IMR-90 (cell line): ENCODE results near the gene SLC24A3. TPM values are rescaled to one million over a fixed set of nuclear protein-coding genes. Genes with fewer than 3 reads are reported as not detected.
A peak's percentile ranks its signal among the peaks of the same experiment; 100 is the strongest.

Experiments used
- ATAC-seq: fragments of 200-7000 bp; cut with Tn5 transposase; 2 replicates; pipeline ENCODE4 v1.9.1; 2020; ENCODE audit warnings: low read depth, mild to moderate bottlenecking, moderate library complexity
- BruUV-seq: library from RNA; stranded (reverse); fragments of 400-500 nt; replicated peaks from 2 replicates; lab custom pipeline; 2021; lab: Mats Ljungman, UMichigan
- CTCF ChIA-PET: fragments of 300-600 bp; formaldehyde crosslinking; extraction: SDS; loops from one replicate; lab custom pipeline; 2021; ENCODE audit warnings: antibody characterized with exemption; lab: Yijun Ruan, JAX
- POLR2A ChIA-PET: fragments of 300-600 bp; sonication (Branson Sonifier 250); formaldehyde crosslinking; loops from one replicate; lab custom pipeline; 2022; ENCODE audit warnings: antibody characterized with exemption; ENCODE audit not compliant: unreplicated experiment; lab: Charles Lee
- DNase-seq: peaks from one replicate; pipeline ENCODE4 v3.0.0; 2013
- H2AFZ ChIP-seq: replicated peaks from 2 replicates; pipeline ENCODE3; 2013; ENCODE audit warnings: low read length, mild to moderate bottlenecking; ENCODE audit not compliant: poor library complexity
- H2AK5ac ChIP-seq: 2 replicates; pipeline ENCODE4 v1.6.1; 2013; ENCODE audit warnings: low read depth, low read length, inconsistent platforms
- H2AK9ac ChIP-seq: replicated peaks from 2 replicates; pipeline ENCODE3; 2013; ENCODE audit warnings: mild to moderate bottlenecking, low read depth, low read length, moderate library complexity; ENCODE audit not compliant: poor library complexity
- H2BK120ac ChIP-seq: 2 replicates; pipeline ENCODE4 v1.6.1; 2013; ENCODE audit warnings: low read depth, low read length, inconsistent platforms
- H2BK15ac ChIP-seq: 3 replicates; pipeline ENCODE4 v1.6.1; 2013; ENCODE audit warnings: low read depth, low read length, inconsistent platforms
- H2BK20ac ChIP-seq: 2 replicates; pipeline ENCODE4 v1.6.1; 2013; ENCODE audit warnings: low read depth, mild to moderate bottlenecking, inconsistent platforms, low read length, moderate library complexity
- H2BK5ac ChIP-seq: 2 replicates; pipeline ENCODE4 v1.6.1; 2013; ENCODE audit warnings: mild to moderate bottlenecking, low read depth, low read length, inconsistent platforms; ENCODE audit not compliant: poor library complexity, severe bottlenecking
- H3K14ac ChIP-seq: replicated peaks from 2 replicates; pipeline ENCODE4 v1.6.1; 2013; ENCODE audit warnings: low read depth, low read length, inconsistent platforms
- H3K18ac ChIP-seq: 2 replicates; pipeline ENCODE4 v1.6.1; 2013; ENCODE audit warnings: low read depth, low read length, control low read depth
- H3K23ac ChIP-seq: 2 replicates; pipeline ENCODE4 v1.6.1; 2013; ENCODE audit warnings: low read depth, low read length, inconsistent platforms
- H3K27ac ChIP-seq: 2 replicates; pipeline ENCODE4 v1.5.1; 2013; ENCODE audit warnings: mild to moderate bottlenecking, control low read depth, low read length; ENCODE audit not compliant: insufficient read depth
- H3K27me3 ChIP-seq: 2 replicates; pipeline ENCODE4 v1.6.1; 2013; ENCODE audit warnings: low read length; ENCODE audit not compliant: control insufficient read depth, insufficient read depth
- H3K36me3 ChIP-seq: 2 replicates; pipeline ENCODE4 v1.6.1; 2013; ENCODE audit warnings: low read length, mixed read lengths; ENCODE audit not compliant: control insufficient read depth, insufficient read depth
- H3K4ac ChIP-seq: 2 replicates; pipeline ENCODE4 v1.6.1; 2013; ENCODE audit warnings: low read depth, low read length, inconsistent platforms
- H3K4me1 ChIP-seq: 2 replicates; pipeline ENCODE4 v1.6.1; 2013; ENCODE audit warnings: low read length, mixed read lengths; ENCODE audit not compliant: control insufficient read depth, insufficient read depth
- H3K4me2 ChIP-seq: 2 replicates; pipeline ENCODE4 v1.6.1; 2013; ENCODE audit warnings: low read depth, mild to moderate bottlenecking, control low read depth, low read length, moderate library complexity
- H3K4me3 ChIP-seq: 2 replicates; pipeline ENCODE4 v1.5.1; 2013; ENCODE audit warnings: low read depth, mild to moderate bottlenecking, control low read depth, low read length, moderate library complexity; ENCODE audit not compliant: insufficient read depth
- H3K56ac ChIP-seq: 2 replicates; pipeline ENCODE4 v1.6.1; 2013; ENCODE audit warnings: low read length, inconsistent platforms; ENCODE audit not compliant: insufficient read depth; ENCODE audit errors: extremely low read depth
- H3K79me1 ChIP-seq, 2 experiments: 2 replicates each; pipeline ENCODE4 v1.6.1; 2013; ENCODE audit warnings: low read length in 2 of 2, inconsistent platforms in 1 of 2, low read depth in 1 of 2
- H3K9ac ChIP-seq: 2 replicates; pipeline ENCODE4 v1.6.1; 2013; ENCODE audit warnings: low read depth, low read length, control low read depth
- H3K9me1 ChIP-seq: 2 replicates; pipeline ENCODE4 v1.6.1; 2013; ENCODE audit warnings: low read length, inconsistent platforms; ENCODE audit not compliant: insufficient read depth
- H3K9me3 ChIP-seq: 2 replicates; pipeline ENCODE4 v1.6.1; 2013; ENCODE audit warnings: low read length; ENCODE audit not compliant: control insufficient read depth, insufficient read depth
- H4K20me1 ChIP-seq: 2 replicates; pipeline ENCODE4 v1.6.1; 2013; ENCODE audit warnings: low read length, inconsistent platforms; ENCODE audit not compliant: insufficient read depth
- H4K5ac ChIP-seq: 2 replicates; pipeline ENCODE4 v1.6.1; 2013; ENCODE audit warnings: mild to moderate bottlenecking, low read depth, low read length, control low read depth
- H4K8ac ChIP-seq, 2 experiments: 2 replicates each; pipeline ENCODE4 v1.6.1; 2013; ENCODE audit warnings: low read depth in 2 of 2, low read length in 2 of 2, control low read depth in 1 of 2, inconsistent platforms in 1 of 2
- H4K91ac ChIP-seq: 2 replicates; pipeline ENCODE4 v1.6.1; 2013; ENCODE audit warnings: low read depth, low read length, inconsistent platforms; ENCODE audit not compliant: insufficient read depth
- CEBPB ChIP-seq: IDR thresholded peaks from 2 replicates; pipeline ENCODE4 v1.6.1; 2012; ENCODE audit warnings: low read depth, low read length, improper control_type of control experiment
- MAFK ChIP-seq: IDR thresholded peaks from 2 replicates; pipeline ENCODE4 v1.6.1; 2012; ENCODE audit warnings: low read depth, low read length, improper control_type of control experiment
- dilution Hi-C: fragments of 300-500 bp; cut with HindIII; formaldehyde crosslinking; loops from one replicate; pipeline ENCODE4 v1.14.3; 2018; ENCODE audit warnings: low sequenced_read_pairs; ENCODE audit not compliant: unreplicated experiment
- in situ Hi-C: fragments of 300-500 bp; cut with MboI; formaldehyde crosslinking; loops from 3 replicates; pipeline ENCODE4 v1.14.3; 2019; ENCODE audit warnings: low sequenced_read_pairs, inconsistent platforms, mixed read lengths
- intact Hi-C: fragments of 100-400 bp; cut with micrococcal nuclease; formaldehyde crosslinking; loops from 2 replicates; pipeline ENCODE4 v1.10.0; 2022
- polyA plus RNA-seq, 3 experiments: library from polyadenylated mRNA; depleted of rRNA; stranded (reverse); fragments of >200 nt; gene quantifications; 2 replicates each; pipeline ENCODE4 v1.2.3, GENCODE V29; 2012; ENCODE audit warnings: low replicate concordance in 1 of 3
- total RNA-seq: library from RNA; depleted of rRNA; stranded (reverse); fragments of >200 nt; gene quantifications from 2 replicates; pipeline ENCODE4 v1.2.3, GENCODE V29; 2012

SLC24A3 gene
- total and polyA plus RNA-seq, 2 of the 4 experiments (the other 2 are of a cell fraction), result not detected

GRCh38 chr20:19384940-19385339 is 172.5 kb downstream of the SLC24A3 start:
- Histone ChIP-seq H2BK15ac (no peak overlapping the region), H3K56ac (no peak overlapping the region), H3K9me1 (no peaks in the 10 kb centered on the region), H4K91ac (no peak overlapping the region), H4K8ac (no peak overlapping the region), H2AK9ac (no peak overlapping the region), H3K14ac (no peak overlapping the region), H2BK5ac (no peak overlapping the region), H4K5ac (no peak overlapping the region), H3K36me3 (no peaks in the 10 kb centered on the region), H3K4me1 (no peaks in the 10 kb centered on the region), H3K4ac (no peak overlapping the region), H3K4me2 (no peak overlapping the region), H3K4me3 (no peak overlapping the region), H3K18ac (no peak overlapping the region), H2BK120ac (no peak overlapping the region), H2AFZ (no peak overlapping the region), H3K79me1 (no peaks in the 10 kb centered on the region), H3K27me3 (no peaks in the 10 kb centered on the region), H3K9me3 (no peaks in the 10 kb centered on the region), H2BK20ac (no peak overlapping the region), H4K20me1 (no peaks in the 10 kb centered on the region), H3K23ac (no peak overlapping the region), H2AK5ac (no peak overlapping the region), H3K27ac (no peak overlapping the region), H3K9ac (no peak overlapping the region)
- in situ Hi-C loops, result no loop called here
- ChIA-PET POLR2A (no interaction called here), CTCF (no interaction called here)
- no TSS peak for BruUV-seq
- ATAC-seq (no peak), DNase-seq (no peak)
- dilution Hi-C loops, result no loop called here
- intact Hi-C loops, result no loop called here
- no peak for TF ChIP-seq MAFK
- peak; percentile 63; the same call in 1 of the 2 replicates for TF ChIP-seq CEBPB
